SK-N-SH treated with all-trans-retinoic acid at 6 μM for 48 hours (cell line): Measurements from ENCODE around the gene DOK6.

Experiments
- ATAC-seq: fragments of 200-7000 bp; cut with Tn5 transposase; 3 replicates; pipeline ENCODE4 v1.9.1; 2020; ENCODE audit warnings: mild to moderate bottlenecking, moderate library complexity
- ARNTL ChIP-seq: fragments of 450-650 bp; formaldehyde crosslinking; IDR thresholded peaks from 2 replicates; pipeline ENCODE4 v1.5.0; 2020; ENCODE audit warnings: low read depth, mild to moderate bottlenecking, moderate library complexity, borderline replicate concordance
- BACH2 ChIP-seq: fragments of 250-450 bp; sonication (Bioruptor Pico); IDR thresholded peaks from 2 replicates; pipeline ENCODE4 v1.9.0; 2021; ENCODE audit warnings: mild to moderate bottlenecking, borderline replicate concordance
- CSDC2 ChIP-seq: fragments of 250-450 bp; sonication (Bioruptor Pico); IDR thresholded peaks from 2 replicates; pipeline ENCODE4 v1.5.0; 2020; ENCODE audit warnings: mild to moderate bottlenecking, moderate library complexity
- ESRRG ChIP-seq: fragments of 250-450 bp; sonication (Bioruptor Pico); IDR thresholded peaks from 2 replicates; pipeline ENCODE4 v1.6.1; 2021; ENCODE audit warnings: mild to moderate bottlenecking
- GLIS3 ChIP-seq: fragments of 250-450 bp; sonication (Bioruptor Pico); IDR thresholded peaks from 2 replicates; pipeline ENCODE4 v1.5.0; 2020; ENCODE audit warnings: mild to moderate bottlenecking, moderate library complexity
- ISL1 ChIP-seq: fragments of 250-450 bp; sonication (Bioruptor Pico); IDR thresholded peaks from 2 replicates; pipeline ENCODE4 v2.1.2; 2022; ENCODE audit warnings: mild to moderate bottlenecking, moderate library complexity
- RARB ChIP-seq: fragments of 250-450 bp; sonication (Bioruptor Pico); IDR thresholded peaks from 2 replicates; pipeline ENCODE4 v1.8.0; 2021; ENCODE audit warnings: mild to moderate bottlenecking, moderate library complexity
- SNAI2 ChIP-seq: fragments of 250-450 bp; sonication (Bioruptor Pico); IDR thresholded peaks from 2 replicates; pipeline ENCODE4 v1.5.0; 2020; ENCODE audit warnings: mild to moderate bottlenecking, moderate library complexity
- TOX ChIP-seq: fragments of 250-450 bp; sonication (Bioruptor Pico); IDR thresholded peaks from 2 replicates; pipeline ENCODE4 v1.8.0; 2021; ENCODE audit warnings: mild to moderate bottlenecking, moderate library complexity, borderline replicate concordance
- ZC3H10 ChIP-seq: fragments of 250-450 bp; sonication (Bioruptor Pico); IDR thresholded peaks from 2 replicates; pipeline ENCODE4 v1.5.1; 2021; ENCODE audit warnings: mild to moderate bottlenecking, moderate library complexity
- ZFP30 ChIP-seq: fragments of 450-650 bp; formaldehyde crosslinking; IDR thresholded peaks from 2 replicates; pipeline ENCODE4 v1.5.0; 2022; ENCODE audit warnings: mild to moderate bottlenecking, moderate library complexity
- ZNF565 ChIP-seq: fragments of 450-650 bp; formaldehyde crosslinking; conservative IDR thresholded peaks from 2 replicates; pipeline ENCODE4 v1.5.0; 2020; ENCODE audit warnings: low read depth, mild to moderate bottlenecking, moderate library complexity
- ZNF8 ChIP-seq: fragments of 450-650 bp; formaldehyde crosslinking; IDR thresholded peaks from 2 replicates; pipeline ENCODE4 v1.5.0; 2020; ENCODE audit warnings: mild to moderate bottlenecking, moderate library complexity
- TF ChIP-seq, protein P1 (sequence below): fragments of 250-450 bp; sonication (Bioruptor Pico); IDR thresholded peaks from 2 replicates; pipeline ENCODE4 v1.8.0; 2020; ENCODE audit warnings: mild to moderate bottlenecking, moderate library complexity, borderline replicate concordance
- TF ChIP-seq, protein P2 (sequence below): fragments of 250-450 bp; sonication (Bioruptor Pico); IDR thresholded peaks from 2 replicates; pipeline ENCODE4 v1.5.1; 2020; ENCODE audit warnings: low read depth, mild to moderate bottlenecking, moderate library complexity
- TF ChIP-seq, protein P3 (sequence below): fragments of 250-450 bp; sonication (Bioruptor Pico); IDR thresholded peaks from 2 replicates; pipeline ENCODE4 v1.5.1; 2021; ENCODE audit warnings: mild to moderate bottlenecking, moderate library complexity
- TF ChIP-seq, protein P4 (sequence below): fragments of 250-450 bp; sonication (Bioruptor Pico); IDR thresholded peaks from 2 replicates; pipeline ENCODE4 v1.5.0; 2020; ENCODE audit warnings: mild to moderate bottlenecking, moderate library complexity
- TF ChIP-seq, protein P5 (sequence below): fragments of 250-450 bp; sonication (Bioruptor Pico); IDR thresholded peaks from 2 replicates; pipeline ENCODE4 v1.8.0; 2021; ENCODE audit warnings: low read depth, mild to moderate bottlenecking, moderate library complexity, borderline replicate concordance

Gene DOK6

DNA sequence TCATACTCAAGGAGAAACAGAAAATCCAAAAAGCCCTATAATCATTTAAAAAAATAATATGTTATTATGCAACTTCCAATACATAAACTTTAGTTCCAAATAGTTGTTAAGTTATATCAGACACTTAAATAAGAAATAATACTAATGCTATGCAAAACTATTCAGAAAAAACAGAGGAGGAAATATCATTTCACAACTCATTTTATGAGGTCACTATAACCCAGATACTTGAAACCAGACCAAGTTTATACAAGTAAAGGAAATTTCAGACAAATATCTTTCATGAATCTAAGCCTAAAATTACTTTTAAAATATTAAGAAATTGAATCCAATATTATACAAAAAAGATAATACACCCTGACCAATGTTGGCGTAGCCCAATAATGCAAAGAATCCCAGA, 286.2 kb downstream of the DOK6 start:
- TF ChIP-seq, protein P1, sequence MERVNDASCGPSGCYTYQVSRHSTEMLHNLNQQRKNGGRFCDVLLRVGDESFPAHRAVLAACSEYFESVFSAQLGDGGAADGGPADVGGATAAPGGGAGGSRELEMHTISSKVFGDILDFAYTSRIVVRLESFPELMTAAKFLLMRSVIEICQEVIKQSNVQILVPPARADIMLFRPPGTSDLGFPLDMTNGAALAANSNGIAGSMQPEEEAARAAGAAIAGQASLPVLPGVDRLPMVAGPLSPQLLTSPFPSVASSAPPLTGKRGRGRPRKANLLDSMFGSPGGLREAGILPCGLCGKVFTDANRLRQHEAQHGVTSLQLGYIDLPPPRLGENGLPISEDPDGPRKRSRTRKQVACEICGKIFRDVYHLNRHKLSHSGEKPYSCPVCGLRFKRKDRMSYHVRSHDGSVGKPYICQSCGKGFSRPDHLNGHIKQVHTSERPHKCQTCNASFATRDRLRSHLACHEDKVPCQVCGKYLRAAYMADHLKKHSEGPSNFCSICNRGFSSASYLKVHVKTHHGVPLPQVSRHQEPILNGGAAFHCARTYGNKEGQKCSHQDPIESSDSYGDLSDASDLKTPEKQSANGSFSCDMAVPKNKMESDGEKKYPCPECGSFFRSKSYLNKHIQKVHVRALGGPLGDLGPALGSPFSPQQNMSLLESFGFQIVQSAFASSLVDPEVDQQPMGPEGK (CRISPR knock-in tag), result no peak
- TF ChIP-seq, protein P2, sequence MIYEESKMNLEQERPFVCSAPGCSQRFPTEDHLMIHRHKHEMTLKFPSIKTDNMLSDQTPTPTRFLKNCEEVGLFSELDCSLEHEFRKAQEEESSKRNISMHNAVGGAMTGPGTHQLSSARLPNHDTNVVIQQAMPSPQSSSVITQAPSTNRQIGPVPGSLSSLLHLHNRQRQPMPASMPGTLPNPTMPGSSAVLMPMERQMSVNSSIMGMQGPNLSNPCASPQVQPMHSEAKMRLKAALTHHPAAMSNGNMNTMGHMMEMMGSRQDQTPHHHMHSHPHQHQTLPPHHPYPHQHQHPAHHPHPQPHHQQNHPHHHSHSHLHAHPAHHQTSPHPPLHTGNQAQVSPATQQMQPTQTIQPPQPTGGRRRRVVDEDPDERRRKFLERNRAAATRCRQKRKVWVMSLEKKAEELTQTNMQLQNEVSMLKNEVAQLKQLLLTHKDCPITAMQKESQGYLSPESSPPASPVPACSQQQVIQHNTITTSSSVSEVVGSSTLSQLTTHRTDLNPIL (CRISPR knock-in tag), result no peak
- TF ChIP-seq, protein P3, sequence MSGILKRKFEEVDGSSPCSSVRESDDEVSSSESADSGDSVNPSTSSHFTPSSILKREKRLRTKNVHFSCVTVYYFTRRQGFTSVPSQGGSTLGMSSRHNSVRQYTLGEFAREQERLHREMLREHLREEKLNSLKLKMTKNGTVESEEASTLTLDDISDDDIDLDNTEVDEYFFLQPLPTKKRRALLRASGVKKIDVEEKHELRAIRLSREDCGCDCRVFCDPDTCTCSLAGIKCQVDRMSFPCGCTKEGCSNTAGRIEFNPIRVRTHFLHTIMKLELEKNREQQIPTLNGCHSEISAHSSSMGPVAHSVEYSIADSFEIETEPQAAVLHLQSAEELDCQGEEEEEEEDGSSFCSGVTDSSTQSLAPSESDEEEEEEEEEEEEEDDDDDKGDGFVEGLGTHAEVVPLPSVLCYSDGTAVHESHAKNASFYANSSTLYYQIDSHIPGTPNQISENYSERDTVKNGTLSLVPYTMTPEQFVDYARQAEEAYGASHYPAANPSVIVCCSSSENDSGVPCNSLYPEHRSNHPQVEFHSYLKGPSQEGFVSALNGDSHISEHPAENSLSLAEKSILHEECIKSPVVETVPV (CRISPR knock-in tag), result no peak
- no peak for TF ChIP-seq ESRRG (CRISPR knock-in tag)
- TF ChIP-seq ZFP30 (CRISPR knock-in tag), result no peak
- TF ChIP-seq BACH2 (CRISPR knock-in tag), result no peak
- TF ChIP-seq ZNF8 (CRISPR knock-in tag), result no peak
- TF ChIP-seq ZNF565, result no peak
- TF ChIP-seq CSDC2 (CRISPR knock-in tag), result no peak
- no peak for TF ChIP-seq GLIS3 (CRISPR knock-in tag)
- no peak for TF ChIP-seq SNAI2 (CRISPR knock-in tag)
- no peak for ATAC-seq

DNA sequence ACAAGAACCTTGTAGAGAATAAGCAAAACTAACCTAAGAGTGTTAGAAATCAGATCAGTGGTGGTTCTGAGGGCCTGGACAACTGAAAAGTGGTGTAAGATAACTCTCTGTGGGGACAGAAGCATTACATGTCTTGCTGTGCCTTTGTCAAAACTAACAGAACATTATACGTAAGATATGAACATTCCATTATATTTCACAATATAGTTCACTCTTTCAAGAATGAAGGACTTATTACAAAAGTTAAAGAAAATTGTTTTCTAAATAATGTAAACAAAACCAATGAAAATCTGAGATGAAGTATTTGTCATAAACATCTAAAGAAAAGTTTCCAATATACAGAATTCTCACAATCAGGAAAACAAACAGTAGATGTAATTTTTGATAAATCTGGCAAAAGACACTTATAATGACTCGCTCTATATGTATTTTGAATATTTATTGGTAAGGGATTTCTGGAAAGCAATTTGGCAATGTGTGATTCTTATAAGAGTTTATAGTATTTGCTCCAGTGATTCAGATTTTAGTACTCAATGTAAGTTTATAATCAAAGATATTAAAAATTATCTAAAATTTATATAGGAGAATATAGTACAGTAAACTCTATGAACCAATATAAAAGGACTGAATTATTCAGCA, 288.6 kb downstream of the DOK6 start:
- TF ChIP-seq TOX (CRISPR knock-in tag), result no peak
- no peak for ATAC-seq

DNA sequence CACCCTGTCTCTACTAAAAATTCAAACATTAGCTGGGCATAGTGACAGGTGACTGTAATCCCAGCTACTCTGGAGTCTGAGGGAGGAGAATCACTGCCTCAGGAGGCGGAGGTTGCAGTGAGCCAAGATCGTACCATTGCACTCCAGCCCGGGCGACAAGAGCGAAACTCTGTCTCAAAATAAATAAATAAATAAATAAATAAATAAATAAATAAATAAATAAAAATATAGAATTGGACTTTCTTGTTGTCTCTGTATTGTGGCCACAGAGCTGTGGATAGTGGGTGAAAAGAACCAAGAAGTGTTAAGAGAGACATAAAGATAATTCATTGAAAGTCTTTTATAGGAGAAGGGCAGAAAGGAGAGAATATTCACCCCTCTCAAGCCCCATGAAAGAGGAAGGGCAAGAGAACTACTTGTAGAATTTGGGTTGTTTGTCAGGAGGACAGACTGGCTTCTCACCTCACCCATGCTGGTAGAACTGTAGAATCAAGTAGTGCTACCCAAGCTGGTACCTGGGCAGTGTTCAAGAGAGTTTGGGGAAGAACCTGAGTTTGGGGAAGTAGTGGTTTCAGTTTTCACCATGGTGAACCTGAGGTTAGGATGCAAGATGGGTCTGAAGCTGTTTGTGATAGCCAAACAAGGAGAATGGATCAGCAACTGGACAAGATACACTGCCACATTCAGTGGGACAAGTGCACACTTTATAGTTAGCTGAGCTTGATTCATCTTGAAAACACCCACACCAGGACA, 290.5 kb downstream of the DOK6 start:
- ATAC-seq, result no peak
- TF ChIP-seq, protein P4, sequence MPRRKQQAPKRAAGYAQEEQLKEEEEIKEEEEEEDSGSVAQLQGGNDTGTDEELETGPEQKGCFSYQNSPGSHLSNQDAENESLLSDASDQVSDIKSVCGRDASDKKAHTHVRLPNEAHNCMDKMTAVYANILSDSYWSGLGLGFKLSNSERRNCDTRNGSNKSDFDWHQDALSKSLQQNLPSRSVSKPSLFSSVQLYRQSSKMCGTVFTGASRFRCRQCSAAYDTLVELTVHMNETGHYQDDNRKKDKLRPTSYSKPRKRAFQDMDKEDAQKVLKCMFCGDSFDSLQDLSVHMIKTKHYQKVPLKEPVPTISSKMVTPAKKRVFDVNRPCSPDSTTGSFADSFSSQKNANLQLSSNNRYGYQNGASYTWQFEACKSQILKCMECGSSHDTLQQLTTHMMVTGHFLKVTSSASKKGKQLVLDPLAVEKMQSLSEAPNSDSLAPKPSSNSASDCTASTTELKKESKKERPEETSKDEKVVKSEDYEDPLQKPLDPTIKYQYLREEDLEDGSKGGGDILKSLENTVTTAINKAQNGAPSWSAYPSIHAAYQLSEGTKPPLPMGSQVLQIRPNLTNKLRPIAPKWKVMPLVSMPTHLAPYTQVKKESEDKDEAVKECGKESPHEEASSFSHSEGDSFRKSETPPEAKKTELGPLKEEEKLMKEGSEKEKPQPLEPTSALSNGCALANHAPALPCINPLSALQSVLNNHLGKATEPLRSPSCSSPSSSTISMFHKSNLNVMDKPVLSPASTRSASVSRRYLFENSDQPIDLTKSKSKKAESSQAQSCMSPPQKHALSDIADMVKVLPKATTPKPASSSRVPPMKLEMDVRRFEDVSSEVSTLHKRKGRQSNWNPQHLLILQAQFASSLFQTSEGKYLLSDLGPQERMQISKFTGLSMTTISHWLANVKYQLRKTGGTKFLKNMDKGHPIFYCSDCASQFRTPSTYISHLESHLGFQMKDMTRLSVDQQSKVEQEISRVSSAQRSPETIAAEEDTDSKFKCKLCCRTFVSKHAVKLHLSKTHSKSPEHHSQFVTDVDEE (CRISPR knock-in tag), result no peak
- no peak for TF ChIP-seq ZC3H10 (CRISPR knock-in tag)
- no peak for TF ChIP-seq RARB (CRISPR knock-in tag)
- TF ChIP-seq, protein P3 (CRISPR knock-in tag), result no peak
- no peak for TF ChIP-seq ARNTL (CRISPR knock-in tag)
- no peak for TF ChIP-seq ISL1 (CRISPR knock-in tag)
- no peak for TF ChIP-seq CSDC2 (CRISPR knock-in tag)

DNA sequence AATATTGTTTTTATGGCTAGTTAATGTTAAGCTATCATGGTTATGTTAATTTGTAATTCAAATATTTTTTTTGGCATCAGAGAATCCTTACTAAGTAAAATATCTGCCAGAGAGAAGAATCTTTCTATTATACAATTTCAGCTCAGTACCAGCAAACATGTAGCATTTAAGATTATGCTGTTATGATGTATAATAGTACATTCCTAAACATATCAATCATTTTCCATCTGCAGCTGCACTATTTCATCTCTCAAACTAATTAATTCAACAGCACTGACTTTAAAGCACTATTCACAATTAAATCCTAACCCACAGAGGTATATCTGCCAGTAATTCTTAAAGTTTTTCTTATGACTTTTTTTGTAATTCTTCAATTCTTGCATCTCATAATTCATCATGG, 296.4 kb downstream of the DOK6 start:
- TF ChIP-seq, protein P5, sequence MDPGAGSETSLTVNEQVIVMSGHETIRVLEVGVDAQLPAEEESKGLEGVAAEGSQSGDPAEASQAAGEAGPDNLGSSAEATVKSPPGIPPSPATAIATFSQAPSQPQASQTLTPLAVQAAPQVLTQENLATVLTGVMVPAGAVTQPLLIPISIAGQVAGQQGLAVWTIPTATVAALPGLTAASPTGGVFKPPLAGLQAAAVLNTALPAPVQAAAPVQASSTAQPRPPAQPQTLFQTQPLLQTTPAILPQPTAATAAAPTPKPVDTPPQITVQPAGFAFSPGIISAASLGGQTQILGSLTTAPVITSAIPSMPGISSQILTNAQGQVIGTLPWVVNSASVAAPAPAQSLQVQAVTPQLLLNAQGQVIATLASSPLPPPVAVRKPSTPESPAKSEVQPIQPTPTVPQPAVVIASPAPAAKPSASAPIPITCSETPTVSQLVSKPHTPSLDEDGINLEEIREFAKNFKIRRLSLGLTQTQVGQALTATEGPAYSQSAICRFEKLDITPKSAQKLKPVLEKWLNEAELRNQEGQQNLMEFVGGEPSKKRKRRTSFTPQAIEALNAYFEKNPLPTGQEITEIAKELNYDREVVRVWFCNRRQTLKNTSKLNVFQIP (CRISPR knock-in tag), result no peak
- peak; percentile 89 for TF ChIP-seq ISL1 (CRISPR knock-in tag)
- no peak for TF ChIP-seq CSDC2 (CRISPR knock-in tag)
- TF ChIP-seq, protein P2 (CRISPR knock-in tag), result peak; percentile 49; the same call in 1 of the 2 replicates
- peak; percentile 58; the same call in 2 of the 3 replicates for ATAC-seq
